Muscle of leg (tissue), 11 donors: Measurements from ENCODE around the gene CYTH2. TPM values are rescaled to one million over a fixed set of nuclear protein-coding genes. Genes with fewer than 3 reads are reported as not detected.
A peak's percentile ranks its signal among the peaks of the same experiment; 100 is the strongest.

Source experiments
- DNase-seq: peaks from one replicate; pipeline ENCODE4 v3.0.0; 2013
- H3K27ac ChIP-seq: one replicate; pipeline ENCODE4 v1.5.1; 2013; ENCODE audit warnings: mild to moderate bottlenecking, low read length, control low read depth
- H3K27me3 ChIP-seq: one replicate; pipeline ENCODE4 v1.6.1; 2013; ENCODE audit warnings: low read length; ENCODE audit not compliant: control insufficient read depth, insufficient read depth
- H3K36me3 ChIP-seq: one replicate; pipeline ENCODE4 v1.6.1; 2013; ENCODE audit warnings: low read length; ENCODE audit not compliant: control insufficient read depth, insufficient read depth
- H3K4me1 ChIP-seq: one replicate; pipeline ENCODE4 v1.6.1; 2013; ENCODE audit warnings: low read length; ENCODE audit not compliant: control insufficient read depth, insufficient read depth
- H3K4me3 ChIP-seq: one replicate; pipeline ENCODE4 v1.5.1; 2013; ENCODE audit warnings: low read length, control low read depth
- H3K9me3 ChIP-seq: replicated peaks from 2 replicates; pipeline ENCODE4 v1.6.1; 2013; ENCODE audit warnings: low read depth, low read length; ENCODE audit not compliant: control insufficient read depth
- WGBS: methylation state at CpG from one replicate; pipeline ENCODE4 v1.1.5; 2013; ENCODE audit warnings: missing lambda C conversion rate; ENCODE audit not compliant: insufficient coverage; 5-methylcytosine and 5-hydroxymethylcytosine counted together
- polyA plus RNA-seq, 8 donors: library from polyadenylated mRNA; unstranded; fragments of 120-200 nt; gene quantifications; one replicate each; pipeline versions ENCODE4 v1.2.1 to v1.2.3, GENCODE V29; 2013; ENCODE audit warnings: inconsistent platforms in 1 of 8, low replicate concordance in 1 of 8; ENCODE audit not compliant: insufficient read length in 8 of 8, insufficient read depth in 1 of 8
- total RNA-seq: library from RNA; stranded (reverse); fragments of 120-200 nt; gene quantifications from one replicate; pipeline ENCODE4 v1.2.4, GENCODE V29; 2013

CYTH2 gene
- total and polyA plus RNA-seq, 9 donors = 24.2 to 54.5 (median 44.8) TPM

DNA sequence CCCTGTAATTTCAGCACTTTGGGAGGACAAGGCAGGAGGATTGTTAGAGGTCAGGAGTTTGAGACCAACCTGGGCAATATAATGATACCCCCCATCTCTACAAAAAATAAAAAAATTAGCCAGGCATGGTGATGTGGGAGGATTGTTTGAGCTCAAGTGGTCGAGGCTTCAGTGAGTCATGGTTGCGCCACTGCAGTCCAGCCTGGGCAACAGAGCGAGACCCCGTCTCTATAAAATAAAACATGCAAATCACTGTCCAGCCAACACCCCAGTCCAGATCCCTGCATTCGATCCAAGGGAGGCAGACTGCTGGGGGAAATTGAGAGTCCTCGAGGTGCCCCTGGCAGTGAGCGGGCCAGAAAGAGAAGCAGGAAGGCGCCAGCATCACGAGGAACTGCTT, 7.0 kb downstream of the CYTH2 start:
- 81% methylated on average over 5 of the region's 9 CpGs for WGBS
- no peak overlapping the region for H3K27ac ChIP-seq

DNA sequence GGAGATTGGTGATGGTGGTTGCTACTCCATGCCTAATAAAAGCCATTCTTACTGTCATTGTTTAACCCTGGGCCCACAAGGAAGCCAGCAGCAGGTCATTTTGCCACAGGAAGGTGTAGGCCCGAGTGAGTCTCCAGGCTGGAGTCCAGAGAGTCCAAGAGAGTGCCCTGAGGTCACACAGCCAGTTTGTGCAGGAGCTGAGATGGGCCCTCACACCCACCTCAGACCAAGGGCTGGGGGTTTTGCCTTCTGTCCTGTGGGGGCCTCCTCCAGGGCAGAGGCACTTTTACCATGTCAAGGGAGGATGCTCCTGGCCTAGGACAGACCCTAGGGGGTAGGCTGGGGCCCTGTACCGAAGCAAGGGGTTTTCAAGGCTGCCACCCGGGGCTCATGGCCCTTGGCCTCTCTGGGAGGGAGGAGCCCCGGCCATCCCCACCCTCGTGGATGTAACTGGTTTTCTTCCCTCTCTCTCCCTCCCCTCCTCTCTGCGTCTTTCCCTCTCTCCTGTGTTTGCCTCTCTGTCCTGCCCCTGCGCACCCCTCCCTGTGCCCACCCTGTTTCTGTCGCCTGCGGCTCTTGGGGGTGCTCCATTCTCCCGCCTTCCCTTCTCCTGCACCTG, 8.0 kb downstream of the CYTH2 start:
- Histone ChIP-seq H3K36me3 (peaks cover 74% of the 10 kb centered on the region), H3K9me3 (no peaks in the 10 kb centered on the region), H3K4me1 (peaks cover 22% of the 10 kb centered on the region), H3K4me3 (no peak overlapping the region), H3K27ac (no peak overlapping the region), H3K27me3 (no peaks in the 10 kb centered on the region)
- 67% methylated on average over 8 of the region's 10 CpGs for WGBS
- no peak for DNase-seq

More for the DNA sequence above, 7.0 kb downstream of the CYTH2 start:
- DNase-seq = no peak
- peaks cover 84% of the 10 kb centered on the region for H3K36me3 ChIP-seq
- H3K4me1 ChIP-seq = peaks cover 13% of the 10 kb centered on the region
- H3K4me3 ChIP-seq = no peak overlapping the region
- no peaks in the 10 kb centered on the region for H3K27me3 ChIP-seq
- H3K9me3 ChIP-seq = no peaks in the 10 kb centered on the region

DNA sequence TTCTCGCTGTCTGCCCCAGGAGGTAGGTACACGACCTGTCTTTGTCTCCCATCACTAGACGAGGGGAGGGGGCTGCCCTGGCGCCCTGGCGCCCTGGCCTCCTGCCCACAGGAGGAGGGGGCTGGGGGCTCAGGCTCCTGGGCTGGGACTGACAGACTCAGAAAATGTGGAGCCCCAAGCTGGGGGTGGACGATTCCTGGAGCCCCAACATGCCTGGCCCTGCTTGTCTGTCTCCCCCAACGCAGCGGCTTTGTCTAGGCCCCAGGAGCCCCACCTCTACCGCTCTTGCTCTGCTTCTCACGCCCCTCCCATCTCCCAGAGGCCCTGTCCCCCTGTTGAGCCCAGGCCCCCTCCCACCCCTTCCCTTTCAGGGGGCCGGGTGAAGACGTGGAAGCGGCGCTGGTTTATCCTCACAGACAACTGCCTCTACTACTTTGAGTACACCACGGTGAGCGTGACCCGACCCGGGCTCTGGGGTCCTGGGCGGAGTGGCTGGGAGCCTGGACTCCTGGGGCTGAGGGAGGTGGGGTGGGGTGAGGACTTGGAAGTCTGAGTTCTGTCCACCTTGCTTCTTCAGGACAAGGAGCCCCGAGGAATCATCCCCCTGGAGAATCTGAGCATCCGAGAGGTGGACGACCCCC, 8.6 kb downstream of the CYTH2 start:
- Histone ChIP-seq H3K27me3 (no peaks in the 10 kb centered on the region), H3K4me1 (peaks cover 25% of the 10 kb centered on the region), H3K36me3 (peaks cover 67% of the 10 kb centered on the region), H3K4me3 (no peak overlapping the region), H3K27ac (no peak overlapping the region), H3K9me3 (no peaks in the 10 kb centered on the region)
- 55% methylated on average over 10 of the region's 22 CpGs for WGBS
- DNase-seq = no peak

DNA sequence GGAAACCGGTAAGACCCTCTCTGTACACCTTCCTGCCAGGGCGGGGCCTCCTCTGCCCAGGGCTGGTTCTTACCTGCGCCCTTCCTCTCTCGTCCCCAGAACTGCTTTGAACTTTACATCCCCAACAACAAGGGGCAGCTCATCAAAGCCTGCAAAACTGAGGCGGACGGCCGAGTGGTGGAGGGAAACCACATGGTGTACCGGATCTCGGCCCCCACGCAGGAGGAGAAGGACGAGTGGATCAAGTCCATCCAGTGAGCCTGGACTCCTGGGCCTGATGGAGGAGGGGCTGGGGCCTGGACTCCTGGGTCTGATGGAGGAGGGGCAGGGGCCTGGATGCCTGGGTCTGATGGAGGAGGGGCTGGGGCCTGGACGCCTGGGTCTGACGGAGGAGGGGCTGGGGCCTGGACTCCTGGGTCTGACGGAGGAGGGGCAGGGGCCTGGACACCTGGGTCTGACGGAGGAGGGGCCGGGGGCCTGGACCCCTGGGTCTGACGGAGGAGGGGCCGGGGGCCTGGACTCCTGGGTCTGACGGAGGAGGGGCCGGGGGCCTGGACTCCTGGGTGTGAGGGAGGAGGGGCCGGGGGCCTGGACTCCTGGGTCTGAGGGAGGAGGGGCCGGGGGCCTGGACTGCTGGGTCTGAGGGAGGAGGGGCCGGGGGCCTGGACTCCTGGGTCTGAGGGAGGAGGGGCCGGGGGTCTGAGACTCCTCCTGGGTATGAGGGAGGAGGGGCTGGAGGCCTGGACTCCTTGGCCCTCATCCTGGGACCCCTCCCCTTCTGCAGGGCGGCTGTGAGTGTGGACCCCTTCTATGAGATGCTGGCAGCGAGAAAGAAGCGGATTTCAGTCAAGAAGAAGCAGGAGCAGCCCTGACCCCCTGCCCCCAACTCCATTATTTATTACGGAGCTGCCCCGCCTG, 9.4 kb downstream of the CYTH2 start:
- Histone ChIP-seq H3K36me3 (peaks cover 59% of the 10 kb centered on the region), H3K27ac (no peak overlapping the region), H3K27me3 (no peaks in the 10 kb centered on the region), H3K9me3 (no peaks in the 10 kb centered on the region), H3K4me3 (no peak overlapping the region), H3K4me1 (peaks cover 25% of the 10 kb centered on the region)
- no peak for DNase-seq
- WGBS = 75% methylated on average over 14 of the region's 29 CpGs

DNA sequence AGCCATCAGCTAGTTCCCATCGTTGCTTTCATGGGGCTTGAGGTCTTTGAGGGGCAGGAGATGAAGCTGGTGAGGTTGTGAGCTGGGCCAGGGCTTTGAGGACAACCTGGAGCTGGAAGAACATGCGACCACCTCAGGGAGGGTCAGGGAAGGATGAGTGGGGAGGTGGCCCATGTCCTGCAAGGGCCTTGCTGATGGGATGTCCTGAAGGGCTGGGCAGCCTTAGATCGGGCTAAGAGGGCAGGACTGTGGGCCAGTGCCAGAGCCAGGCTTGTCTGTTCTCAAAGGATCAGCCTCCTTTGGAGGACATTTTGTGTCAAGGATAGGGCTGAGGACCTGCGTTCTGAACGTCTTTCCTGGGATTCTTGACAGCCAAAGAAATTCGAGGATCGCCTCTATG, 10.5 kb downstream of the CYTH2 start:
- Histone ChIP-seq H3K4me3 (no peak overlapping the region), H3K27me3 (no peaks in the 10 kb centered on the region), H3K4me1 (peaks cover 25% of the 10 kb centered on the region), H3K27ac (no peak overlapping the region), H3K36me3 (peaks cover 48% of the 10 kb centered on the region), H3K9me3 (no peaks in the 10 kb centered on the region)
- 76% methylated on average over 6 of the region's 7 CpGs for WGBS
- no peak for DNase-seq

DNA sequence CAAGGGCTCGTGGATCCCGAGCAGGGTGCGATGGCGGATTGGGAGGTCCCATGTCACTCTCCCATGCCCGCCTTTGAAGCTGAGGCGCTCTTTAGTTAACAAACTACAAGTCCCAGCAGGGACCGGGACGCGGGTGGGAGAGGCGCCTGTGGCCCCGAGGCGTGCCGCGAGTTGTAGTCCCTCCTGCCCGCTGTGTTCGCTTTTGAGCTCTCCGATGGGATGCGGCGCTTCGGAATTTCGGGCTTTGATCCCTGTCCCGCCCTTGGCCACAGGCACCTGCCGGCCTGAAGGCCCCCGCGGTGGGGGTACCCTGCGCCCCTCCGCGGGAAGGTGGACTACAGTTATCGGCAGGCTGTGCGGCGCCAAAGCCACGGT, 11.0 kb downstream of the CYTH2 start:
- peaks cover 44% of the 10 kb centered on the region for H3K36me3 ChIP-seq
- H3K4me1 ChIP-seq = peaks cover 25% of the 10 kb centered on the region
- peak overlapping the region; percentile 88 for H3K27ac ChIP-seq
- no peaks in the 10 kb centered on the region for H3K9me3 ChIP-seq
- peak; percentile 79 for DNase-seq
- WGBS = 9% methylated on average over 32 of the region's 32 CpGs
- H3K4me3 ChIP-seq = peak overlapping the region; percentile 55
- peaks cover 3% of the 10 kb centered on the region for H3K27me3 ChIP-seq

DNA sequence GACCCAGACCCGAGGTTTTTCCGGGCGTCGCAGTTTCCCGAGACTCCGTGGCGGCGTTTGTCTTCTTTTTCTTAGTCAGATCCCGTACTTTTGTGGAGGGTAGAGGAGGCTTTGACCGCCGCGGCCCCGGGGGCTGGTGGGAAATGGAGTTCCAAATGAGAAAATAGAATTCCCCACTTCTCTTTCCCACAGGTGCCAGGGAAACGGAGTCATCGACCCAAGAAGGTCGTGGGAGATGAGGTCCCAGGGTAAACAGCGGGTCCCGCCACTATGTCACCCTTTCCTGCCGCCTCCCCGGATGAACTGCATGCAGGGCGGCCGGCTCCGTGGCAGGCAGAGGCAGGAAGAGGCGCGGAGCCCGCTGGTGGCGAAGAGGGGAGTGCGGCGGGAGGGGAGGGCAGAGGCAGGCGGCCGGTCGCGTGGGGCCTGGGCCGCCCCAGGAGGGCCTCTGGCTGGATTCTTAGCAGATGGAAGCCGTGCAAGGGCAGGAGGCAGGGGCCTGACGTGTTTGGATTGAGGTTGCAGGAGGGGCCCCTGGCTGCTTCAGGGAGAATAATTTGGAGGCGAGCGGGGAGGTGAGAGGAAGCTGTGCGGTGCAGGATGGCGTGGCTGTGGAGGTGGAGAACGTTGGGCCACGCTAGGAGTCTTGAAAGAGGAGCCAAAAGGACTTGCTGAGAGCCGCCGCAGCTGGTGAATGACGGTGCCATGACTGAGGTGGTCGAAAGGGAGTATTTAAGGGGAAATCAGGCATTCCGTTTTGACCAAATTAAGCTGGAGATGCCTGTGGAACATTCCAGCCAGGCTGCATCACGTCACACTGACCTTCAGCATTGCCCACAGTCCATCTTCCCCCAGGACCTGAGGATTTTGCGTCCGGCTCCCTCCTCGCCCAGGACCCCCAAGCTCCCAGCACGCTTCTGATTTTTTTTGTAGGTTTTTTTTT, 11.7 kb downstream of the CYTH2 start:
- H3K9me3 ChIP-seq = no peaks in the 10 kb centered on the region
- peak; percentile 71 for DNase-seq
- peak overlapping the region; percentile 55 for H3K4me3 ChIP-seq

DNA sequence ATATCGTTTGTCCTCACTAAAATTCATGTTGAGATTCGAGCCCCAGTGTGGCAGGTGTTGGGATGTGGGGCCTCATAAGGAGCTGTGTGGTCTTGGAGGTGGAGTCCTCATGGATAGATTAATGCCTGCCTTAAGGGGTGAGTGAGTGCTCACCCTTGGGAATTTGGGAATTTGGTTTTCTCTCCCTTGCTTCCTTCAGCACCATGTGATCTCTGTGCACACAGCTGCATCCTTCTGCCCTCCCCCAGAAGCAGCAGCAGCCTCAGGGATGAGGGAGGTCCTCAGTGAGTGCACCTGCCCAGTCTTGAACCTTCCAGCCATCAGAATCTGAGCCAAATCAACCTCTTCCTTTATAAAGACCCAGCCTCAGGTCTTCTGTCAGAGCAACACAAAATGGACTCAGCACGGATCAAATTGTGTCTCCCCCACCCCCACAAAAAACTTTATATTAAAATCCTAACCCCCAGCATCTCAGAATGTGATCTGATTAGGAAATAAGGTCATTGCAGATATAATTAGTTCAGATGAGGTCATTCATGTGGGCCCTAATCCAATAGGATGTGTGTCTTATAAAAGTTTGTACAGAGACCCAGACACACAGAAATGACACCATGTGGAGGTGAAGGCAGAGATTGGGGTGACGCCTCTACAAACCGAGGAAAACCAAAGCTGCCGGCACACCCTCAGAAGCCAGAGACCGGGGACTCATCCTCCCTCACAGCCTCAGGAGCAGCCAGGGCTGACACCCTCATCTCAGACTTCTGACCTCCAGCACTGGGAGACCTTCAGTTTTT, 12.9 kb downstream of the CYTH2 start:
- Histone ChIP-seq H3K9me3 (no peaks in the 10 kb centered on the region), H3K27ac (no peak overlapping the region), H3K4me3 (no peak overlapping the region), H3K36me3 (peaks cover 26% of the 10 kb centered on the region), H3K4me1 (peaks cover 25% of the 10 kb centered on the region), H3K27me3 (peaks cover 3% of the 10 kb centered on the region)
- WGBS = 80% methylated on average over 1 of the region's 7 CpGs
- peak; percentile 50 for DNase-seq

More for the DNA sequence above, 11.7 kb downstream of the CYTH2 start:
- peaks cover 37% of the 10 kb centered on the region for H3K36me3 ChIP-seq
- H3K4me1 ChIP-seq = peaks cover 25% of the 10 kb centered on the region
- WGBS = 7% methylated on average over 35 of the region's 52 CpGs
- peak overlapping the region; percentile 88 for H3K27ac ChIP-seq
- H3K27me3 ChIP-seq = peaks cover 3% of the 10 kb centered on the region

DNA sequence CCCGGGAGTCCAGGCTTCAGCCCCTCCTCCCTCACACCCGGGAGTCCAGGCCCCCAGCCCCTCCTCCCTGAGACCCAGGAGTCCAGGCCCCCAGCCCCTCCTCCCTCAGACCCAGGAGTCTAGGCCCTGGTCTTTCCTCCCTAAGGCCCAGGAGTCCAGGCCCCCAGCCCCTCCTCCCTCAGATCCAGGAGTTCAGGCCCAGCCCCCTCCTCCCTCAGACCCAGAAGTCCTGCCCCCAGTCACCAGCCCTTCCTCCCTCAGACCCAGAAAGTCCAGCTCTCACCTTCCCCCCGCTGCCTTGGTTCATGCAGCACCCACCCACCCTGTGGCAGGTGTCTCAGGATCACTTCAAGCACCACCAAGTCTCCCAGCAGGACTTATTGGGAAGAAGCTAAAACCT, 14.1 kb downstream of the CYTH2 start:
- no peak overlapping the region for H3K4me3 ChIP-seq
- no peak for DNase-seq
- peaks cover 13% of the 10 kb centered on the region for H3K36me3 ChIP-seq
- peaks cover 25% of the 10 kb centered on the region for H3K4me1 ChIP-seq
- 22% methylated on average over 3 of the region's 3 CpGs for WGBS
- peaks cover 6% of the 10 kb centered on the region for H3K27me3 ChIP-seq
- H3K9me3 ChIP-seq = no peaks in the 10 kb centered on the region
- no peak overlapping the region for H3K27ac ChIP-seq
